GM19025 (cell line): ENCODE results near the gene FAM187B.
"Not testable (repeated sequence)": the region's sequence is repeated elsewhere in the genome, so short reads cannot be mapped to it uniquely, and the experiment has no call there.

Experiments used
- ATAC-seq: cut with Tn5 transposase; IDR thresholded peaks from one replicate; pipeline ENCODE4 v1.9.1; 2021; ENCODE audit warnings: mild to moderate bottlenecking, low read depth, moderate library complexity; ENCODE audit not compliant: unreplicated experiment

FAM187B gene

DNA sequence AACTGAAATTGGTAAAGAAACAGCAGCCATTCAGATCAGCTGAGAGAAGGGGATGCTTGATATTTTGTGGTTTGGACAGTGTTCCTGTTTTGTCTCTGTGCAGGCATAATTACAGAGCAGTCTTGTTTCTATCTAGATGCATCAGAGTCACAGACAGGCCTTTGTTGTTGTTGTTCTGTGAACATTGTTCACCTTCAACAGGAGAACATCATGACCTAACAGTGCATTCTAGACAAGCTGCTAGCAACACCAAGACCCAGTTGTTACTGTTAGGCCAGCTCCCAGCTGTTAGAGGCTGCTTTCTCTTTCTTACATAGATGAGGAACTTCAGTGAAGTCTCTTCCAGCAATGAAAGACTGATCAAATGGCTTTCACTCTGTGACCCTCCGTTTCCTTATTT, 11.8 kb upstream of the FAM187B start:
- ATAC-seq, result no peak

DNA sequence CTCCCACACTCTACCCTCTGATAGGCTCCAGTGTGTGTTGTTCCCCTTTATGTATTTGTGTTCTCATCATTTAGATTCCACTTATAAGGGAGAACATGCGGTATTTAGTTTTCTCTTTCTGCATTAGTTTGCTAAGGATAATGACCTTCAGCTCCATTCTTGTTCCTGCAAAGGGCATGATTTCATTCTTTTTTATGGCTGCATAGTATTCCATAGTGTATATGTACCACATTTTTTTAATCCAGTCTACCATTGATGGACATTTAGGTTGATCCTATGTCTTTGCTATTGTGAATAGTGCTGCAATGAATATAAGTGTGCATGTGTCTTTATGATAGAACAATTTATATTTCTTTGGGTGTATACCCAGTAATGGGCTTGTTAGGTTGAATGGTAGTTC, 11.1 kb upstream of the FAM187B start:
- not testable (repeated sequence) for ATAC-seq

DNA sequence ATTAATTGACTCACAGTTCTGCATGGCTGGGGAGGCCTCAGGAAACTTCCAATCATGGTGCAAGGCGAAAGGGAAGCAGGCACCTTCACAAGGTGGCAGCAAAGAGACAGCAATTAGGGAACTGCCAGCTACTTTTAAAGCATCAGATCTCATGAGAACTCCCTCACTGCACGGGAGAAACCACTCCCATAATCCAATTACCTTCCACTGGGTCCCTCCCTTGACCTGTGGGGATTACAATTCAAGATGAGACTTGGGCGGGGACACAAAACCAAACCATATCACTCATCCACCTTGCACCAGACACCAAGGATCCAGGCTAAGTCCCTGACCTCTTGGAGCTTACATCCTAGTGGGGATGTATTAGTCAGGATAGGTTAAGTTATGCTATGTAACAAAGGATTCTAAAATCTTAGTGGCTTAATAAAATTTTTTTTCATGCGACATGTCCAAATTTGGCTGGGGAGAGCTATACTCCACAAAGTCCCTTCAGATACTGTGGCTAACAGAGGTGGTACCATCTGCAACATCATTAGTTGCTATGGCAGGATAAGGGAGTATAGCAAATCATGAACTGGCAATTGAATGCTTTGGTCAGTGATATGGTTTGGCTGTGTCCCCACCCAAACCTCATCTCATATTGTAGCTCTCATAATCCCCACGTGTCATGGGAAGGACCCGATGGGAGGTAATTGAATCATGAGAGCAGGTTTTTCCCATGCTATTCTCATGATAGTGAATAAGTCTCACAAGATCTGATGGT, 8.3 kb upstream of the FAM187B start:
- ATAC-seq, result no peak

DNA sequence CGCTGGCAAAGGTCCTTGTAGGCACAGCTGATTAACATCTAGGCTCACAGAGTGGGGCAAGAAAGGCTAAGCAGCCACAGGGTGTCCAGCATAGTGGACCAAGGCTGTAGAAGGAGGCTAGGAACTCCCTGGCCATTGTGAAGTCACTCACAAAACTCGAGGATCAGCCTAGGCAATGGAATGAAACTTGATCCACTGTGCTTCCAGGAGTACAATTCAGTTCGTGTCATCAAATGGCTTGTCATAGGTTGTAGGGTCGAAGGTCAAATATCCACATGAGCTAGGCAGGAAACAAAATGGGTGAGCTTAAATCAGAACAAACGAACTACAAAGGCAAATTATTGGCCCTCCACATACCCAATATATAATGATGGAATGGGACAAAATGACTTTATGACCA, 4.4 kb upstream of the FAM187B start:
- no peak for ATAC-seq

DNA sequence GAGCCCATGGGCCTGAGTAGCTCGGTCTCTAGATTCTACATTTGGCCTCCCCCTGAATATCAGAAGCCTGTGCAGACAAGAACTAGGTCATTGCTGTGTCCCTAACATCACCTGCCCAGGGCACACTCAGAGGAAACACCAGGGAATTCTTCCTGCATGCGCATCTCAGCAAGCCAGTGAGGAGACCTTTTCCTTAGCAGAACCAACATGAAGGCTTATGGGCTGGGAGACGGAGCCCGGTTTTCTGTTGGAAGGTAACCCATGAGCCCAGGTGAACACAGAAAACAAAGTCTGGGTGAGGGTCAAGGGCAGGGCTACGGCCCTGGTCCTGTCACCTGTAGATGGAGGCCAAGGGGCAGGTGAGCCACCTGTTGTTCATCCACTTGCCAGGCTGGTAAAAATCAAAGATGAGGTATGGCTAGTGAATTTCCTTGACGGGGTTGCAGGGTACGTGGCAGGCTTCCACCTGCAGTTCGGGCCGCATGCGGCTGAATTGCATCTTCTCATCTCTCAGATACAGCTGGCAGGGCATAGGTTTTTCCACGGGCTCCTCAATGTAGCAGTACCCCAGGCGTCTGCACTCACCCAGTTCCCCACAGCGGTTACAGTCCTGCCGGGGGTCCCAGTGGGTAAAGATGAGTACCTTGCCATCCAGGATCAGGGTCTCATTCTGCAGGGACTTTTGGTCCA, 3.6 kb upstream of the FAM187B start:
- ATAC-seq, result no peak

DNA sequence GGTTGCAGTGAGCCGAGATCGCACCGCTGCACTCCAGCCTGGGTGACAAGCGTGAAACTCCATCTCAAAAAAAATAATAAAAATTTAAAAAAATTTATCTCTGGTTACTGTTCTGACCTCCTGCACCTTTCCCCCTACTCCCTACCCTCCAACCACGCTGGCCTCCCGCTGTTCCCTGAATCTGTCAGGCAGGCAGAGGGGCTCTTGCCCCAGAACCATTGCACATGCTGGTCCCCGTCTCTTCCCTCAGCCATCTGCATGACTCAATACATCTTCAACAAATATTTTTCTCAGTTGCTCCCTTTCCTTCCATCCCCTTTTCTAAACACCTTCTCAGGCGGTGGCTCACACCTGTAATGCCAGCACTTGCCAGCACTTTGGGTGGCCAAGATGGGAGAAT, 1.1 kb upstream of the FAM187B start:
- no peak for ATAC-seq

DNA sequence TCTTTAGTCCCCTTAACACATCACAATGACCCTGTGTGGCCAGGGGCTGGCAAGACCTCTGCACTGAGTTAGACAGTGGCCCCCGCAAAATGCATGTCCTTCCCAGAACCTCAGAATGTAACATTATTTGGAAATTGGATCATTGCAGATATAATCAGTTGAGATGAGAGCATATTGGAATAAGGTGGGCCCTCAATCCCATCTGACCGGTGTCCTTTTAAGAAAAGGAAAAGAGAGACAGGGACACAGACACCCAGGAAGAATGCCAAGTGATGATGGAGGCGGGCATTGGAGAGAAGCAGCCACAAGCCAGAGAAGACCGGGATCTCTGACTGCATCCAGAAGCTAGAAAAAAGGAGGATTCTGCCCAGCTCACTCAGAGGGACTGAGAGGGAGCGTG, 1.8 kb downstream of the FAM187B start:
- ATAC-seq, result no peak

DNA sequence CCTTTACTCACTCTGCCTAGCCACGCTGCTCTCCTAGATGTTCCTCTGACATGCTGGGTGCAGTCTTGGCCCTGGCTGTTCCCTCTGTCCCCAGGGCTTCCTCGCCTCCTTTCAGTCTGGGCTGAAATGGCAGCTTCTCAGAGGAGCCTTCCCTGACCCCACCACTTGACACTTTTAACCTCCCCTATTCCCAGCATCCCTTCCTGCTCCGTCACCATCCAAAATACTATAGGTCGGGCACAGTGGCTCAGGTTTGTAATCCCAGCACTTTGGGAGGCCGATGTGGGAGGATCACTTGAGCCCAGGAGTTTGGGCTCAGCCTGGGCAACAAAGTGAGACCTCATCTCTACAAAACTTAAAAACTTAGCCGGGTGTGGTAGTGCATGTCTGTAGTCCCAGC, 2.6 kb downstream of the FAM187B start:
- ATAC-seq, result no peak

DNA sequence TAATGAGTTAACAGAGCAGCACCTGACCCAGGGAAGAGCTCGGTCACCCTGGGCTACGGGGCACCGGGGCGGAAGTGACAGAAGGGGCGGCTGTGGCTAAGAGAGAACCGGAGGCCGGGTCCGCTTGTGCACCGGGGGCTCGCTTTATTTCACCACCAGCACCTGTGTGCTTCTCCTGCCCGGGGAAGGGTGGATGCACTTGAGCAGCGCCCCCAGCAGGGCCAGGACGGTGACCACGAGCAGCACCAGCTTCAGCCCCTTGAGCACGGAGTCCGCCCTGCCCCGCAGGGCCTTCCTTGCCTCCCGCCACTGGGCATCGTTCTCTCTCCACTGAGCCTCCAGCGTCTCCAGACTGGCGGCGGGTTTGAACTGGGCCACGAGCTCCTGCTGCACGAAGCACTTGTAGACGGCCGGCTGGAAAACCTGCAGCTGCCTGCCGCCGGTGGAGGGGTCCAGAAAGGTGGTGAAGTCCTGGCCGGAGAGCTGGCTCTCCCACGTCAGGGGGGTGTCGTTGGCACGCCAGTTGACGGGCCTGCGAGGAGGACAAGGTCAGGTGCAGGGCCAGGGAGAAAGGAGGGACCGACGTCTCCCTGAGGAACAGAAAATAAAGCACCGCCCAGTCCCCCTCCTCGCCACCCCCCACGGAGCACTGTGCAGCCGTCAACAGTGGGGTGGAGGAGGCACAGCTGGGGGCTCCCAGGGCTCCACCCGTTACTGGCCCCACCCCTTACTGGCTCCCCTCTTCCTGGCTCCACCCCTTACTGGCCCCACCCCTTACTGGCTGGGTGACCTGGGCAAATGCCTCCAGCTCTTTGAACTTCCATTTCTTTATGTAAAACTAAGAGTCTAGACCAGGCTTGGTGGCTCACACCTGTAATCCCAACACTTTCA, 3.6 kb downstream of the FAM187B start:
- no peak for ATAC-seq

DNA sequence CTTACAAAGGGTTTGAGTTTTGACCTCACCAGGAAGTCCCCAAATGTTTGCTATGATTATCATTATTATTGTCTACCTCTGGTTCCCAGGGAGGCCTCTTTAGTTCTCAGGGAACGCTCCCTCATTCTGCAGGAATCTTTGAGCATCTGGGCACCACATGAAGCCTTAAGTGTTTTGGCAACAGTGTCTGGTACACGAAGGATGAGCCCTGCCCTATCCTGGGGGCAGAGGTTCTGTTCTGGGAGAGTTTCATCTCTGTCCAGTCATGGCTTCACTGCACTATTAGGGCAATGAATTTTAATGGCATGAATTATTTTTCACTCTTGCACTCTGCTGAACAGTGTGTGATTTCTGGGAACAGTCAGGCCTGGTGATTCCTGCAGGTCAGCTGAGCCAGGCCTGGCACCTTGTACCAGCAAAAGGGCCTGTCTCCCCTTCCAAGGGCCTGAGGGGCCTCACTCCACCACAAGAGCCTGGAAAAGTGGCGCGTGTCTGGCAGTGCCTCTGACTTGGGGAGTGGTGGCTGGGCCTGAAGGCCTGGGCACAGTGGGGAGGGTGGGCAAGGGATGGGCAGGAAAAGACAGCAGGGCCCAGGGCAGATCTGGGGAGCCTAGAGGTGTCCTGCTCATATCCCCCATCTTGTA, 4.6 kb downstream of the FAM187B start:
- ATAC-seq, result no peak

DNA sequence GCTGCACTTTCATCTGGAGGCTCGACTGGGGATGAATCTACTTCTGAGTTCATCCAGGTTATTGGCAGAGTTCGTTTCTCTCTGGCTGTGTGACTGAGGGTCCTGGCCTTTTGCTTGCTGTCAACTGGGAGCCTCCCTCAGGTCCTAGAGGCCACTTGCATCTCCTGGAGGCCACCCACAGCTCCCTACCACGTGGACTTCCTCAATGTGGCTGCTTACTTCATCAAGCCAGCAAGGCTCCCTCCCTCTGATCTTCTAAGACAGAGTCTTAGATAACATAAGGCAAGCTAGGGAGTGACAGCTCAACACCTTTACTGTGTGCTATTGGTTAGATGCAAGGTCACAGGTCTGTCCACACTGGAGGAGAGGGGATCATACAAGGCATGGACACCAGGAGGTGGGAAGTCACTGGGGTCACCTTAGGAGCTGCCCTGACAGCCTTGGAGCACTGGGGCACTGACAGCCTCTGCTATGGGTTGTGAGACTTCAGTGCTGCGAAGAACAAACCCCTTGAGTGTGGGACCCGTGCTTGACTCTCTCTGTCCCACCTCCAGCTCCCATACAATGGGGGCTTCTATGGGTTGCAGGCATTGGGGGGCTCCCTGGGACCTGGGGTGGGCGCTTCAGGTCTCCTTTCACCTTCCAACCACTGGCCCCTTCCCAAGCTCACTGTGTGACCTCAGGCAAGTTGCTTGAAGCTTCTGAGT, 5.3 kb downstream of the FAM187B start:
- no peak for ATAC-seq

DNA sequence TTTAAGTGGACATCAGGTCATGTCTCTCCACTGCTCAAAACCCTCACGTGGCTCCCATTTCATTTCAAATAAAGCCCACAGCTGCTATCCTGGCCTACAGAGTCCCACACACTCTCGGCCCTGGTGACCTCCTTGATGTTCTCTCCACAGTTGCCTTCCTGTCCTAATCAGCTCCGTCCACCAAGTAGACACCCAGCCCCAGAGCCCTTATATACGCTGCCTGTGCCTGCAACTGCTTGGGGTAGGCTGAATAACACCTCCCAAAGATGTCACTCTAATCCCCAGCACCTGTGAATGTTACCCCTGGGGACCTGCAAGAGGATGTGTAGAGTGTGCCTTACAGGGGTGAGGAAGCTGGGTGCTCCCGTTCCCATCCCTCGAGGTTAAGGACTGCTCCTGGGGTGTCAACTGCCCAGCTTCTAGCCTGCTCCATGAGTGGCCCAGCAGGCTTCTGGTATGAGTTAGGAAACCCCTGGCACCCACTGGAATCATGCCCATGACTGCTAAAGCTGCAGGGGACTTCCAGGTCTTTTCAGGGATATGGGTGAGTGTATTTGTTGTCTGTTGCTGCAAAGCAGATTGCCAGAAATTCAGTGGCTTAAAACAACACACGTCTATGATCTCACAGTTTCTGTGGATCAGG, 6.0 kb downstream of the FAM187B start:
- ATAC-seq, result no peak

DNA sequence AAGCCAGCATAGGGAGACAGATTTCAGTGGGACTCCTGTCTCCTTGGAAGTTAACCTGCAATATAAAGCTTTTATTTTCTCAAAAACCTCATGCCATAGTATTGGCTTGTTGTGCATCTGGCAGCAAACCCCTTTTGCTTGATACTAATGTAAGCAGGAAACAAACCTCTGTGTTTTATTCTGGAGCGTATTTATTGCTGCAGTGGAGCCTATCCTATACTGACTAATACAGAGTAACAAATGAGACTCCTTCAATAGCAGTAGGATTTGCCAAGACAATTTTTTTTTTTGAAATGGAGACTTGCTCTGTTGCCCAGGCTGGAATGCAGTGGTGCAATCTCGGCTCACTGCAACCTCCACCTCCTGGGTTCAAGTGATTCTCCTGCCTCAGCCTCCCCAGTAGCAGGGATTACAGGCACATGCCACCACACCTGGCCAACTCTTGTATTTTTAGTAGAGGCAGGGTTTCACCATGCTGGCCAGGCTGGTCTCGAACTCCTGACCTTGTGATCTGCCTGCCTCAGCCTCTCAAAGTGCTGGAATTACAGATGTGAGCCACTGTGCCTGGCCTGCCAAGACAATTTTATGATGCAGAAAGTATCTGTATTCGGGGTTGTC, 7.5 kb downstream of the FAM187B start:
- ATAC-seq, result not testable (repeated sequence)

DNA sequence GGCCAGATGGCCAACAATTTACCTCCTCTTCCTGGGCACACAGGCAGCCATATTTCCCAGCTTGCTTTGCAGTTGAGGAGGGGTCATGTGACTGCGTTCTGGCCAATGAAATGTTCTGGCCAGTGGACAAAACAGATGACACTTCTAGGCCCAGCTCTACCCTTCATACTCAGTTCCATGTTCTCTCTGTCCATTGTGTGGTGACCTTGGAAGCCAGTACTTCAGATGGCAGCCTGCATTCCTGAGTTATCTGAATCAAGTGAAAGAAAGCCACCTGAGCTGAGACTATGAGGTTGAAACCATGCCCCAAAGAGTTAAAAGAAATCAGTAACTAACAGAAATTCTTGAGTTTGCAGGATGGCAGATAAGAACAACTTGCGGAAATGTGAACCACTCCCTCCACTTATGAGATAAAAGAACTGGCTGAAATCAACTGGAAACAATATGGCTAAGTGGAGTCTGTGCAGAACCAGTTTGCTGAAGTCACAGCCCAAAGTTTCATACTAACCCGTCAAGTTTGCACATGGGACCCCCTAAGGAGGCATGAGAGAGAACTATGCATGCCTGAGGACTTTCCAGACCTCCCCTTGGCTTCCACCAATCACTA, 8.1 kb downstream of the FAM187B start:
- ATAC-seq, result no peak

DNA sequence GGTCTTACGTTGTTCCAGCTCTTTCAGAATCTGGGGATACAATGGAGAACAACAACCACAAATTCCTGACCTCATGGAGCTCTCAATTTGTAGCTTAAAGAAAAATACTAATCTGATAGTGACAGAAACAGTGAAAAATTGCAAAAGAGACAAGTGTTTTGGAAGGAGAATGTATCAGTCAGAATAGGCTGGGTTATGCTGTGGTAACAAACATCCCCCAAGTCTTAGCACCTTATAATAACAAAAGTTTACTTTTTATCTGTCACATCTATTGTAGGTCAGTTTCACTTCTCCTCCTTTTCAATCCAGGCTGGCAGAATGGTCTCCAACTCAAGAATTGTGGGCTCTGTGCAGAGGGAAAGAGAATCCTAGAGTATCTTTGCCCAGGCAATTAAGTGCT, 9.5 kb downstream of the FAM187B start:
- ATAC-seq, result no peak

DNA sequence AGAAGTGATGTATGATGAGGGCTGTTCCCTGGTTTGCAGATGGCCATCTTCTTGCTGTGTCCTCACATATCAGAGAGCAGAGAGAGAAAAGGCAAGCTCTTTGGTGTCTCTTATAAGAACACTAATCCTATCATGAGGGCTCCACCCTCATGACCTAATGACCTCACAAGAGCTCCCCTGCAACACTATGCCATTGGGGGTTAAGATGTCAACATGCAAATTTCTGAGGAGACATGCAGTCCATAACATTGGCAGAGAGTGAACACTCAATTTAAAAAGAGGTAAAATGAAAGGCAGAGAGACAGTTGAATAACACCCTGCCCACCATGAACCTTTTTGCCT, 10.9 kb downstream of the FAM187B start:
- no peak for ATAC-seq

DNA sequence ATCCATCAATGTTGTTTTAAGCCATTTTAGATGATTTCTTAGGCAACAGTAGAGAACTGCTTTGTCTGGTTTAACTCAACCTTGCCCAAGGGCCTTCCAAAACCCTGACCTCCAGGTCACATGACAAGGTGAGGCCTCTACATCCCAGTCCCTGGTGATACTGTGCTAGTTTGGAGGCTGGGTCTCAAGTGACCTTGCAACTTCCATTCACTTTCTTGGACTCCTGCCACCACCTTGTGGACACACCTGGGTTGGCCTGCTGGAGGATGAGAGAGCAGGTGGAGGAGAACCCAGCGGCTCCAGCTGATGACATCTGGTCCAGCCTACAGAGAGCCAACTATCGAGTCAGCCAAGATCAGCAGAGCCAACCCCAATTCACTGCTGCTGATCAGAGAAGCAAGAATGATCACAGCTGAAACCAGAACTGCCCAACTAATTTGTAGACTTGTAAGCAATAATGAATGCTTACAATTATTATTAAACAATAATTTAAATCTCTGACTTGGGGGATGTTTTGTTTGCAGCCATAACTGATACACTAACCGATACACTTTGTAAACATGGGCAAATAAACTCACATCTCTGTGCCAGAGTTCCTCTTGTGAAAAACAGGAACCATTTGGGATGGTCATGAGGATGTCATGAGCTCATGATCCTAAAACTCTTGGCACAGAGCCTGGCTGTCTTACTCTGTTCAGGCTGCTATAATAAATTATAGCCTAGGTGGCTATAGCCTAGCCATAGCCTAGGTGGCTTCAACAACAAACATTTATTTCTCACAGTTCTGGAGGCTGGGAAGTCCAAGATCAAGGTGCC, 11.5 kb downstream of the FAM187B start:
- no peak for ATAC-seq
